GM18507 (cell line): Measurements from ENCODE around the gene ZCWPW1.
A peak's percentile ranks its signal among the peaks of the same experiment; 100 is the strongest.
"Not testable (repeated sequence)": the region's sequence is repeated elsewhere in the genome, so short reads cannot be mapped to it uniquely, and the experiment has no call there.

ENCODE experiments used
- DNase-seq: peaks from one replicate; pipeline ENCODE4 v3.0.0; 2011; ENCODE audit warnings: low read depth; ENCODE audit not compliant: insufficient read length; ENCODE audit errors: extremely low spot score
- FAIRE-seq: peaks from 2 replicates; lab custom pipeline; 2011; peaks lifted over from hg19 to GRCh38; lab: Jason Lieb, UNC

The ZCWPW1 gene

DNA sequence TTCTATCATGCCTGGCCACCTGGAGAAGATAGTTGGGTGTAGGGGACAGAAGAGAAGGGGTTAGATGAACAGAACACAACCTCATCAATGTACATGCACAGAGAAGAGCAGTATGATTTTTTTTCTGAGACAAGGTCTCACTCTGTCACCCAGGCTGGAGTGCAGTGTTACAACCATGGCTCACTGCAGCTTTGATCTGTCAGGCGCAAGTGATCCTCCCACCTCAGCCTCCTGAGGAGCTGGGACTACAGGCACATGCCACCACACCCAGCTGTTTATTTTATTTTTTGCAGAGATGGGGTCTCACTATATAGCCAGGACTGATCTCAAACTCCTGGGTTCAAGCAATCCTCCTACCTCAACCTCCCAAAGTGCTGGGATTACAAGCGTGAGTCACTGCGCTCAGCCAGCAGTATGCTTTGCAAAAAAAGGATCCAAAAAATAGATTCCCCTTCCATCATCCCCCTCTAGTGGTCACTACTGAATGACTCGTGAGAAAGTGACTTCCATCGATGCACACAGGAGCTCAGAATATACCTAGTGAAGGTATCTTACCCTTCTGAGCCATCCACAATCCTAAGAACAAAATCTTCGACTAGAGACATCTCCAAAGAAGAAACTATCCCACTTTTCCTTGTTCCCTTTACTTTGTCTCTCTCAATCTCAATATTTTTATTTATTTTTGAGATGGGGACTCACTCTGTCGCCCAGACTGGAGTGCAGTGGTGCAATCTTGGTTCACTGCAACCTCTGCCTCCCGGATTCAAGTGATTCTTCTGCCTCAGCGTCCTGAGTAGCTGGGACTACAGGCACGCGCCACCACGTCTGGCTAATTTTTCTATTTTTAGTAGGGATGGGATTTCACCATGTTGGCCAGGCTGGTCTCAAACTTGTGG is 21.0 kb downstream of the ZCWPW1 start:
- FAIRE-seq (peak; percentile 78), DNase-seq (peak; percentile 56)

DNA sequence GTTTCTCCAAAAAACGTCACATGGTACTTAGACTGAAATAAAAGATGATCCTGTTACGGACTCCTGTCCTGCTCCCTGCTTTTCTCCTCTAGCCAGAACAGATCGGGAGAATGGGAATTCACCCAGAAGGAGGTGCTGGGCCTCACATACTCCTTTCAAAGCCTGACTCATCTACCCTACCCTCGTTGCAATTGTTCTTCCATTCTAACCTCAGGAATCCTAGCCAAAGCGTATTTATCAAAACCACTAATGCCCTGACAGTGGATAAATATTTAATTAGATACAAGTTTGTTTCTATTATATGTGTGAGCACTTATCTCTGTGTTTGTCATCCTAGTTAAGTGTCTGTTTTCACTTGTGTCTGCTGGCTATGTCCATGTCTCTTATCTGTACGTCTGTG is 21.7 kb downstream of the ZCWPW1 start:
- DNase-seq = no peak

DNA sequence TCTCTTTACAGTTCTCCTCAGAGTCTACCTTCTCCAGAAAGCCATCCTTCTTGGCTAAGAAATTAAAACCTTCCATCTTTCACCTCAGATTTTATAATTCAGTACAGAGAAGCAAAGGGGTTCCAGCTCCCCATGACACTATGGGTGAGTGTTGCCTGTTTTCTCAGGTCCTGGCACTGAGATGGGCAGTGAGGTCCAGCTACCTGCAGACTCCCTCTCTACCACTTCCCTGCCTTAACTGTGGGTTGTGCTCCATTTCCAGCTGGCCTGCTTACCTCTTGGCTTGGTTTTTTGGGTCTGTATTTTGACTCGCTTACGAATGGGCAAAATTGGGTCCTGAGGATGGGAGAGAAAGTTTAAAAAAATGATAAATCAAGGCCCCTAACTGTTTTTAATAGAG is 26.3 kb downstream of the ZCWPW1 start:
- no peak for DNase-seq
- FAIRE-seq = no peak

More for the DNA sequence above, 21.7 kb downstream of the ZCWPW1 start:
- no peak for FAIRE-seq

DNA sequence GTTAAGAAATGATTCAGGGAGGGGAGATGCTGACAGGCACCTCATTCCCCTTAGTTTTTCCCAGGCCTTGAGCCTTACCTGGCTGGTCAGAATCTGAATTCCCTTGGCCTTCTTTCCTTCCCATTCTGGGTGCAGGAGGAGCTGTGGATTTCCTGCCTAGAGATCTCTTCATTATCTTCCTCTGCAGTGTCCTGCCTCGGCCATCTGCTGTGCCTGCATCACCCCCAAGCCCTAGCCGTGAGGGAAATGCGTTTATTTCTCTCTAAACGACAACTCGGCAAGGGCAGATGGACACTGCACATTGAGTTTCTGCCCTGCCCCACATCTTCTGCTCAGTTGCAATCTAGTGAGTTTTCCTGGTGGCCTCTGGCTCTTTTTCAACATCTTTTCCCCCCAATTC is 26.7 kb downstream of the ZCWPW1 start:
- FAIRE-seq = no peak

DNA sequence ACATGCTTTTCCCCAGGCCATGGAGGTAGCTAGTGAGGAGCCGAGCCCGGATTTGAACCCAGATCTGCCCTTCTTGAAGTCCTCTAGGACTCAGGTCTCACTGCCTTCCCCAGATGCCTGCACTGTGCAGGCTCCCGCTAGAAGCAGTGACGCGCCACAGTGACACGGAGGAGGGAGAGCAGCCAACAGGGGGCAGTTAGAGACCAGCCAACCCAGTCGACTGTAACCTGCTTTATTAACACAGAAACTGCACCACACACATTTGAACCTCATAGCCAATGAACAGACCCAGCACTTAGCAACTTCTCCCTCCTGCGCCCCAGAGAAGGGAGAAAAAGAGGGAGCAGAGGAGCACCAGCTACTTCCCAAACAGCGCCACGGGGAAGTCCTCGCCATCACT is 27.8 kb downstream of the ZCWPW1 start:
- FAIRE-seq = no peak

More for the DNA sequence above, 26.7 kb downstream of the ZCWPW1 start:
- DNase-seq = no peak

DNA sequence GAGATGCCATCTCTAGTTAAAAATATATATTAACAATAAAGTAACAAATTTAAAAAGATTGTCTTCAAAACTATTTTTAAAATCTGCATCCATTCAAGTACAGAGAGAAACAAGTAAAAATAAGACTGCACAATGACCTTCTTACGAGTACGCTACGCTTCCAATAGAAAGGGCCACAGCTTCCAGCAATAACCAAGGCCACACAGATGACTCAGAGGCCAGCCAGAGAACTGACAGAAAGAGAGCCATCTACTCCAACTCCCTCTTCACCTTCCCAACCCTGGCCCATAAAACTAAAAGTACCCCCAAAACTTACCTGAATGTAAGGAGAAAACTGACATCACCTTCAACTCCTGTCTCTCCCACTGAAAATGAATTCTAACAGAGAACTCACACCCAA is 28.5 kb downstream of the ZCWPW1 start:
- FAIRE-seq = no peak
- no peak for DNase-seq

More for the DNA sequence above, 27.8 kb downstream of the ZCWPW1 start:
- DNase-seq = no peak

DNA sequence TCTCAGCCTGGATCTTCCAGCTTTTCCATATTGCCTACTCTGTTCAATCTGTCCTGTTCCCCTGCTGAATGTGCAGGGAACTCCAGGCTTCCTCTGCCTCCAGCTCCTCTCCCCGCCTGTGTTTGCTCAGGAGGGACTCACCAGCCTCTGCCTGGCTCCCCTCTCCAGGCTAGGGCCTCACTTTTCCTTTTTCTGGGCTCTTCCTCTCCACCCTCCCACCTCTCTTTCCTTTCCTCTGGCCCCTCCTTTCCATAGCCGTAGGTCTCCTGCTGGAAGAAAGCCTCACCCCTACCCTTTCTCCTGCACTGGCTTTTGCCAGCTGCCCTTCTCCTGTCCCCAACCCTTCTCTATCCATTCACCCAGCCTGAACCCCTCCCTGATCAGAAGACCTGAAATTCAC is 30.3 kb downstream of the ZCWPW1 start:
- DNase-seq = no peak

DNA sequence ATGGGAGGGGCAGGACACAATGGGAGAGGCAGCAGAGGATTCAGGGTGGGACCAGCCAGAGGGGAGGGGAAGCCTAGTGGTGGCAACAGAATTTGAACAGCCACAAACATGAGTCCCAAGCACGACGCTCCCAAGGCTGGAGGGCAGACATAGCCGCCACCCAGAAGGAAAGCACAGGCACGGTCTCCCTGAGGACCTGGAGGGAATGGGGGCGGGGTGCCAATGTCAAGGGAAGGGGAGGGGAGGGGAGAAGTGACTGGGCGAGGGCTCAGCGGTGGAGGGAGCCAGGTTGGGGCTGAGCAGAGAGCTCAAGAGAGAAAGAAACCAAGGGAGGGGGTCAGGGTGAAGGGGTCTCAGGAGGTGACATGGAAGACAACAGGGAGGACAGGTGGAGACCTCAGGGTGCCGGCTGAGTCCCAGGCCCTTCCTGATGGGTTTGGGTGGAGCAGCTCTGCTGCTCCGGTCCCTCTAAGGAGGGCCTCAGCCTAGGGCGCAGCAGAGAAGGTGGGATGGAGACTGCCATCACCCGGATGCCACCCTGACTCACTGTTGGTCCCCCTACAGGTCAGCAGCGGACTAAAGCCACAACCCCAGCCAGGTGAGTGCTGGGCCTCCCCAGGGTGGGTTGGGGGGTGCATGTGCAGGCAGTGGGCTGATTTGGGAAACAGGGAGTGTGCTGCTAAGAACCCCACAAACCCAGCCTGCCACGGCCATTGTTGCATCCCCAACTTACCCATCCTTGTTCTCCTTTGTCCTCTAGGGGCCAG is 31.0 kb downstream of the ZCWPW1 start:
- DNase-seq (no peak), FAIRE-seq (no peak)

More for the DNA sequence above, 30.3 kb downstream of the ZCWPW1 start:
- no peak for FAIRE-seq

DNA sequence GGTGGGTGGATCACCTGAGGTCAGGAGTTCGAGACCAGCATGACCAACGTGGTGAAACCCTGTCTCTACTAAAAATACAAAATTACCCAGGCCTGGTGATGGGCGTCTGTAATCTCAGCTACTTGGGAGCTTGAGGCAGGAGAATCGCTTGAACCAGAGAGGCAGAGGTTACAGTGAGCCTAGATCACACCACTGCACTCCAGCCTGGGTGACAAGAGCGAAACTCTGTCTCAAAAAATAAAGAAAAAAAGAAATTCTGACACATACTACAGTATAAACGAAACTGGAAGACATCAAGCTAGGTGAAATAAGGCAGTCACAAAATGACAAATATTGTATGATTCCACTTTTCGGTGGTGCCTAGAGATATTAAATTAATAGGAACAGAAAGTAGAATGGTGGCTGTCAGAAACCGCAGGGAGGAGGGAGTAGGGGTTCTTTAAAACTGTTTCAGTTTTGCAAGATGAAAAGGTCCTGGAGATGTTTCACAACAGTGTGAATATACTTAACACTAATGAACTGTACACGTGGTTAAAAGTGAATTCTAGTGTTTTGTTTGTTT is 32.0 kb downstream of the ZCWPW1 start:
- DNase-seq = peak; percentile 48
- peak; percentile 98 for FAIRE-seq

DNA sequence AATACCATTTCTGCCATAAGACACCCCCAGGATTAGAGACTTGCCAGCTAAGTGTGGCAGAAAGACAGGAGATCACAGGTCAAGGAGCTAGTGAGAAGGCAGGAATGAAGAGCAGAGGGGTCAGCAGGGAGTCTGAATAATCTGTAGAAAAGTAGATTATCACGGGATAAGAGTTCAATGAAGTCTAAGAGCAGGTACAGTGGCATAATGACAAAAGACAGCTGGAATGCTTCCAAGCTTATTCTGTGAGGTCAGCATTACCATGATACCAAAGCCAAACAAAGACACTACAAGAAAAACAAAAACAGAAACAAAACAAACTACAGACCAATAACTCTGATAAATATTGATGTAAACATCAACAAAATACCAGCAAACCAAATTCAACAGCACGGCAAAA is 34.4 kb downstream of the ZCWPW1 start:
- FAIRE-seq = no peak

DNA sequence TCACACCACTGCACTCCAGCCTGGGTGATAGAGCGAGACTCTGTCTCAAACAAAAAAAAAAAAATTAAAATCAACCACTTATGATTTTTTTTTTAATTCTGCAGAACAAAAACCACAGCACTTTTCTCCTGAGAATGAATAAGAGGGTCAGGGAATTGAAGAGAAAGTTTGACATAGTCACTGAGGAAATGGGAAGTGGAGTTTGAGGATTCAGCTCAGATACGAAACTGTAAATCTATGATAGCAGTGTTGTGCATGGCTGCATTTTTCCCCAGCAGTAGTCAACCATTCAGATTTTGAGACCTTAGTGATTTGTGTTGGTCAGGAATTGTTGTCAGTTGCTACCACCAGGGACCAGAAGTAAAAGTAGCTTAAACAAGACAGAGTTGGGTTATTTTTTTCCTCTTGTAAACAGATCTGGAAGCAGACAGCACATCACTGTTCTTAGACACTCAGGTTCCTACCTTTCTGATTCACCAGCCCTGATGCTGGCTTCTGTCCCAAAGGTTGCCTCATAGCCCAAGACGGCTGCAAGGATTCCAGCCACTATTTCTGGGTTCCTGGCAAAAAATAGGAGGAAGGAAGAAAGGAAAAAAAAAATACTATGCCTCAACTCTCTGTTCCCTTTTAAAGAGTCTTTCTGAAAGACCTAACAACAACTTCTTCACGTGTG is 35.1 kb downstream of the ZCWPW1 start:
- peak; percentile 79 for FAIRE-seq
- no peak for DNase-seq

More for the DNA sequence above, 34.4 kb downstream of the ZCWPW1 start:
- no peak for DNase-seq

DNA sequence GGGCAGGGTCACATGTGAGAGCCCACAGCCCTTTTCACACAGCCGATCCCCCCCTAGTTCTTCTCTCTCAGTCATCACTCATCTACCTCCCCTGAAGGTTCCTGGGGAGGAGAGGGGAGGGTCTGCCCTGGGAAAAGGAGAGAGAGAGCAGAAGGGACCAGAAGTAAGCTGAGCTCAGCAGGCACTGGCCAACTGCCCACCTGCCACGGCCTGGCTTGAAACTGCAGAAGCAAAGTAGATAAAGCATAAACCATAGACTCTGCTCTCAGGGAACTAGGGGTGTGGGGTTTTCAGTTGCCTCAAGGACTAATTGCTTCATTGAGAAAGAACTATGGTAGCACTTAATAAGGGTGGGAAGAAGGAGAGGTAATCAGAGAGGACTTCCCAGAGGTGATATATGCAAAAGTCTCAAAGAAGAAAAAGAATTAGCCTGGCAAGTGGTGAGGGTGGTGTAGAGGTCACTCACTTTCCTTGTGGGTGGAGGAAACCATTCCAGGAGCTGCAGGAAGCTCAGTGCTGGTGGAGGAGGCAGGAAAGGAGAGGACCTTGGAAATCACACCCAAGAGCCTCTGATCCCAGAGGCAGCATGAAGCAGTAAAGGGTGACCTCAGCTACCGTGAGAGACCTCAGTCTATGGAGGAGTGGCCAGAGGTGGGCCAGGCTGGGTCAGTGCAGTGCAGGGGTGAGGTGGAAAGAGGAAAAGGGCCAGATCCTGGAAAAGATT is 38.1 kb downstream of the ZCWPW1 start:
- DNase-seq = no peak
- no peak for FAIRE-seq

DNA sequence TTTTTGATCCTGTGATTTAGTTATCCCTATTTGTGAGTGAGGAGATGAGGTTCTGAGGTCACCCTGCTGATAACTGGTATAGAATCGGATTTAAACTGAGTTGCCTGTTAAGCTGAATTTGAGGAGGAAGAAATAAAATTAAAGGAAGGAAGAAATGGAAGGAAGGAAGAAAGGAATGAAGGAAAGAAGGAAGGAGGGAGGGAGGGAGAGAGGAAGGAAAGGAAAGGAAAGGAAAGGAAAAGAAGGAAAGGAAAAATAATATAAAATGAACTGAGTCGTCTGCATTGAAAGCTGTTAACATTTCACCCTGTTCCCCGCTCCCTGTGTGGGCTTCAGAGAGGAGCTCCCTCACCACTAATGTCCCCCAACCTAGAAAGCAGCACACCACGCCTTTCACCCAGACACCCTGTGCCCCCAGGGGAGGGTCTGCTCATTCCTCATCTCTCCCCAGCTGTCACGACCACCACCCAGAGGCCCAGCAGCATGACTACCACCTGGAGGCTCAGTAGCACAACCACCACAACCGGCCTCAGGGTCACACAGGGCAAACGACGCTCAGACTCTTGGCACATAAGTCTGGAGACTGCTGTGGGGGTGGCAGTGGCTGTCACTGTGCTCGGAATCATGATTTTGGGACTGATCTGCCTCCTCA is 38.9 kb downstream of the ZCWPW1 start:
- DNase-seq = no peak
- FAIRE-seq = no peak

DNA sequence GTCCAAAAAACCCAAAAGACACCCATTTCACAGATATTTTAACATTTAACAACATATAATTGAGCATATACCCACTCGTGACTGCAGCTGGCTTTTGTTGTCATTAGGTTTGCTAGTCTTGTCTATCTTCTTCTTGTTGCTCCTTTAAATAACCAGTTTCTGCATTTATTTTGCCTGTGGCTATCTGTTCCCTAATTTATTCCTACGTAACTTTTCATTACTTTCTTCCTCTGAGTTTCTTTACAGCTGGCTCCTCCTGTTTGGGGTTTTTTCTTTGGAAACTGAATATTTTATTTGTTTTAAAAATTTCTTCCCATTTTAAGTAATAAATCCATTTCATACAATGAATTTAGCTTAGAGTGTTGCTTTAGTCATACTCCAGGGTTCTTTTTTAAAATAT is 40.8 kb downstream of the ZCWPW1 start:
- DNase-seq (no peak), FAIRE-seq (no peak)

DNA sequence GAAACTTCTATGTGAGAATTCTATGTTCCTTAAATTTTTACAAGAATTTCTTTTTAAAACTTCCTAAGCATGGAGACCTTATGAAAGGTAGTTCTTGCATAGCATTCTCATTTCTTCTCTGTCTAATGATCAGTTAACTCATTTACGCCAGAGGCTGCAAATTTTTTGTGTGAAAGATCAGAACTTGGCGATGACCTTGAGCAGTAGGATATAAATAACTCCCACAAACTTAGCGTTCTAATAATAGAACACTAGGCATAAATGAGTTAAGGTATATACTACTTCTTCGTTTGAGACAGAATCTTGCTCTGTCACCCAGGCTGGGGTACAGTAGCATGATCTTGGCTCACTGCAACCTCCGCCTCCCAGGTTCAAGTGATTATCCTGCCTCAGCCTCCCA is 41.6 kb downstream of the ZCWPW1 start:
- FAIRE-seq (no peak), DNase-seq (no peak)

DNA sequence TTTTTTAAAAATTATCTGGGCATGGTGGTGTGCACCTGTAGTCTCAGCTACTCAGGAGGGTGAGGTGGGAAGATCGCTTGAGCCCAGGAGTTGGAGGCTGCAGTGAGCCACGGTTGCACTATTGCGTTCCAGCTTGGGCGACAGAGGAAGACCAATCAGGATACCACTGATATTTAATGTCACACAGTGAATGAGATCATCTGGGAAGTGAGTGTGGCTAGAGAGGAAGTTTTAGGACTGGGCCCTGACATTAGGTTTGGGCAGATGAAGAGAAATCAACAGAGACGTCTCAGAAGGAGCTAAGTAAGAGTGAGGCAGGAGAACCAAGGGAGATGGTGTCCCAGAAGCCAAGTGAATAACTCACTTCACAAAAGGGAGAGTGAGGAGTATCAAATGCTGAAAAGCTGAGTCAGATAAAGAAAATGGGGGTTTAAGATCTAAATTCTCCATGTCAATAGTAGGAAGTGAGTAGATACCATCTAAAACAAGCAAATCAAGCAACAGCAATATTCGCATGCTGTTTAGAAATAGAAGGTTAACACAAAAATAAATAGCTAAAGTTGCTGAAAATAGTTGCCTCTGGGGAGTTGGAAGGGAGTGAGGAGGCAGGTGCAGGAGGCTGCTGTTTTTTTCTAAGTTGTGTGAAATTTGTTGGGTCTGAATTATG is 43.7 kb downstream of the ZCWPW1 start:
- no peak for DNase-seq
- peak; percentile 48 for FAIRE-seq

DNA sequence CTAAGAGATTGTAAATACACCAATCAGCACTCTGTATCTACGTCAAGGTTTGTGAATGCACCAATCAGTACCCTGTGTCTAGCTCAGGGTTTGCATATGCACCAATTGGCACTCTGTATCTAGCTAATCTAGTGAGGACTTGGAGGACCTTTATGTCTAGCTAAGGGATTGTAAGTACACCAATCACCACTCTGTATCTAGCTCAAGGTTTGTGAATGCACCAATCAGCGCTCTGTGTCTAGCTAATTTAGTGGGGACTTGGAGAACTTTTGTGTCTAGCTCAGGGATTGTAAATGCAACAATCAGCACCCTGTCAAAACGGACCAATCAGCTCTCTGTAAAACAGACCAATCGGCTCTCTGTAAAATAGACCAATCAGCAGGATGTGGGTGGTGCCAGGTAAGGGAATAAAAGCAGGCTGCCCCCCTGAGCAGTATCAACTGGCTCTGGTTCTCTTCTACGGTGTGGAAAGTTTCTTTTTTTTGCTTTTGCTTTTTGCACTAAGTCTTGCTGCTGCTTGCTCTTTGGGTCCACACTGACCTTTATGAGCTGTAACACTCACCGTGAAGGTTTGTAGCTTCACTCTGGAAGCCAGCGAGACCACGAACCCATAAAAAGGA is 46.2 kb downstream of the ZCWPW1 start:
- not testable (repeated sequence) for DNase-seq
- peak; percentile 12 for FAIRE-seq
